ENCODE data around the gene UPP2.

DNA sequence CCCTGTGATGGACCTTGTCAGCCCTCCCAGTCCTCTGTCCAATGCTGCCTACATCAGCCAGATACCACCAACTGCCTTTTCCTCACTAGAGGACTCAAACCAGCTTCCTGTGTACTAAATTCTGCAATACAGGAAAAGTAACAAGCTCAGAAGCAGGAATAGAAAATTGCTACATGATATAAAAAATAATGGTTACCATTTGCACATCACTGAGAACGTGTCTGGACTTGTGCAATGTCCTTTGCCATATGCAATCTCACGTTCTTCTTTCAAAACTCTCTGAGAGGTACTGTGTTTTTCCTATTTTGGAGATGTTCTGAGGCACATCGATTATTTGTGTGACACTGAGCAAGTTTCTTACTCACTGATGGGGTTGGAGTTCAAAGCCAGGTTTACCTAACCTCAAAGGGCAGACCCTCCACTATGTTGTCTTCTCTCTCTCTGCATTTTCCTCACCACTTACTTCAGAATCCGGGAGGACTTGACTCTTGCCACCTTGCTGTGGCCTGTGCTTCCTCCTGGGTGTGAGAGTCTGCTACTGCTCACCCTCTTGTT, 12.1 kb downstream of the UPP2 start:
- TF ChIP-seq, protein P1, sequence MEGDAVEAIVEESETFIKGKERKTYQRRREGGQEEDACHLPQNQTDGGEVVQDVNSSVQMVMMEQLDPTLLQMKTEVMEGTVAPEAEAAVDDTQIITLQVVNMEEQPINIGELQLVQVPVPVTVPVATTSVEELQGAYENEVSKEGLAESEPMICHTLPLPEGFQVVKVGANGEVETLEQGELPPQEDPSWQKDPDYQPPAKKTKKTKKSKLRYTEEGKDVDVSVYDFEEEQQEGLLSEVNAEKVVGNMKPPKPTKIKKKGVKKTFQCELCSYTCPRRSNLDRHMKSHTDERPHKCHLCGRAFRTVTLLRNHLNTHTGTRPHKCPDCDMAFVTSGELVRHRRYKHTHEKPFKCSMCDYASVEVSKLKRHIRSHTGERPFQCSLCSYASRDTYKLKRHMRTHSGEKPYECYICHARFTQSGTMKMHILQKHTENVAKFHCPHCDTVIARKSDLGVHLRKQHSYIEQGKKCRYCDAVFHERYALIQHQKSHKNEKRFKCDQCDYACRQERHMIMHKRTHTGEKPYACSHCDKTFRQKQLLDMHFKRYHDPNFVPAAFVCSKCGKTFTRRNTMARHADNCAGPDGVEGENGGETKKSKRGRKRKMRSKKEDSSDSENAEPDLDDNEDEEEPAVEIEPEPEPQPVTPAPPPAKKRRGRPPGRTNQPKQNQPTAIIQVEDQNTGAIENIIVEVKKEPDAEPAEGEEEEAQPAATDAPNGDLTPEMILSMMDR (IDR thresholded peaks at IDR 0.05): no peak
- TF ChIP-seq POLR2A (IDR thresholded peaks at IDR 0.05) (no peak), EP300 (IDR thresholded peaks at IDR 0.05) (no peak), POLR2AphosphoS5 (IDR thresholded peaks at IDR 0.05) (no peak)
